Suppressor macrophage treated with lipopolysaccharide for 1 hour (primary cell): ENCODE results near the gene MYCBPAP.
"Not testable (repeated sequence)": the region's sequence is repeated elsewhere in the genome, so short reads cannot be mapped to it uniquely, and the experiment has no call there.

Experiments
- DNase-seq, 3 donors: peaks; one replicate each; pipeline ENCODE4 v3.0.0-alpha.2; 2020 to 2022

Gene MYCBPAP

DNA sequence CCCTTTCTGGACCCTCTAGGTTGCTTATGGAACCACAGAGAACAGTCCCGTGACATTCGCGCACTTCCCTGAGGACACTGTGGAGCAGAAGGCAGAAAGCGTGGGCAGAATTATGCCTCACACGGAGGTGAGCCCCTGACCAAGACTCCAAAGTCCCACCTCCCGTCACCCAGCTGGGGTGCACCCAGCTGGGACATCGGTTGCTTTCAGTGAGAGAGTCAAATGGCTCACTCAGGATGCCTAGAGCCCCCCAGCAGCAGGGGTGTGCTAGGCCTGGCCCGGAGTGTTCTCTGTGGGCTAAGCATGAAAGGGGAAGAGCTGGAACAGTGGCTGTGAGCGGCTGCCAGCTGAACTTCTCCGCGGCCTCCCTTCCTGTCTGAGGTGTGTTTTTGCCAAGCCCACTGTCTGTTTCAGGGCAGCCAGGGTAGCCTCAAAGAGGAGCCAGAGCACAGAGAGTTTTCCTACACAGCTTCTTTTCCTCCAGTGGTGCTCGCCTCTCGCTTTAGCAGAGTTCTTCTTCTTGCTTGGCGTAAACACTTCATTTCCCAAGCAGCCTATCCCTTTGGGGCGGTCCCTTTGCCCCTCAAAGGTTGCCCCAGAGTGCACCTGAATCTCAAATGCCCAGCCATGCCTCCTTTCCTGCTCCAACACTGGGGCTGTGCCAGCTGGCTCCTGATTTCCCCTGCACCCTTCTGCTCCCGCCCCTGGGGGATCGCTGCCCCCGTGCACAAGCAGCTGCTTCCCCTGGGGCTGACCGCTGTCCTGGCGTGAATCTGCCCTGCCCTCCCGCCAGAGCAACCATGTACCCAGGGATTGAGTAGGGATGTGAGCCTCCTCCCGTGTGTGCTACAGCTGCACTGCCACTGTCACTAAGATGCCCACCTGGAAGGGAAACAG lies 37.0 kb upstream of the MYCBPAP start:
- no peak for DNase-seq

DNA sequence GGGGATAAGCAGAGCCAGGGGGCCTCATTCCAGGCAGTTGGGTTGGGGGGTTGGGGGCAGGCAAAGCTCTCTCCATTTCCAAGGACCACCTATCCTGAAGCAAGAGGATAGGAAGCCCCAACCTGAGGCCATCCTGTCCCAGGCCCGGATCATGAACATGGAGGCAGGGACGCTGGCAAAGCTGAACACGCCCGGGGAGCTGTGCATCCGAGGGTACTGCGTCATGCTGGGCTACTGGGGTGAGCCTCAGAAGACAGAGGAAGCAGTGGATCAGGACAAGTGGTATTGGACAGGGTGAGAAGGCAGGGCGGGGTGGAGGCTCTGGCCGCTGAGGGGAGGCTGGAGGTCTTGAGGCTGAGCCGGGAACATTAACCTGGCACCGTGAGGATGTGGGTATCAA lies 36.0 kb upstream of the MYCBPAP start:
- no peak for DNase-seq

DNA sequence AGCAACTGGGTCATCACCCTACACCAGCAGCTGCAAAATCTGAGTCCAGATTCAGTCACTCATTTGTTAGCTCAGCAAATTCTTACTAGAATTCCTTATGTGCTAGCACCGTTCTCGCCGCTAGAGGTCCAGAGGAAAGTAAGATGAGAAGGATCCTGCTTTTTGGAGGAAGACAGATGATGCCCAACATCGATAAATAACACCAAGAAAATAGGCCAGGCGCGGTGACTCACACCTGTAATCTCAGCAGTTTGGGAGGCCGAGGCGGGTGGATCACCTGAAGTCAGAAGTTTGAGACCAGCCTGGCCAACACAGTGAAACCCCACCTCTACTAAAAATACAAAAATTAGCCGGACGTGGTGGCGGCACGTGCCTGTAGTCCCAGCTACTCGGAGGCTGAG lies 35.5 kb upstream of the MYCBPAP start:
- not testable (repeated sequence) for DNase-seq

DNA sequence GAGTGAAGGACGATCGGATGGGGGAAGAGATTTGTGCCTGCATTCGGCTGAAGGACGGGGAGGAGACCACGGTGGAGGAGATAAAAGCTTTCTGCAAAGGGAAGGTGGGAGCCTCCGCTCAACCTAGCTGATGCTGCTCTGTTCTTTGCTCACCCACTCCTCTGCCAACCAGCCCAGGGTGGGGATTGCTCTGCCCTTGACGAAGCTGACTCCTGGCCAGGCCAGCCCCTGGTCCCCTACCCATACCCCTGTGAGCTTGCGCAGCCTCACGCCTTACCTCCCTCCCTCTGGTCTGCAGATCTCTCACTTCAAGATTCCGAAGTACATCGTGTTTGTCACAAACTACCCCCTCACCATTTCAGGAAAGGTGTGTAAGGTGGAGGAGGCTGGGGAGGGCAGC lies 34.3 kb upstream of the MYCBPAP start:
- DNase-seq = no peak

DNA sequence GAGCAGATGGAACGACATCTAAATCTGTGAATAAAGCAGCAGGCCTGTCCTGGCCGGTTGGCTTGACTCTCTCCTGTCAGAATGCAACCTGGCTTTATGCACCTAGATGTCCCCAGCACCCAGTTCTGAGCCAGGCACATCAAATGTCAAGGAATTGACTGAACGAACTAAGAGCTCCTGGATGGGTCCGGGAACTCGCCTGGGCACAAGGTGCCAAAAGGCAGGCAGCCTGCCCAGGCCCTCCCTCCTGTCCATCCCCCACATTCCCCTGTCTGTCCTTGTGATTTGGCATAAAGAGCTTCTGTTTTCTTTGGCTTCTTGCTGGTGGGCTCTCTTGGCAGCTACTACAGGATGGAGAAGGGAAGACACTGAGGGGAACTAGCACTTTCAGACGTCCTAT lies 33.7 kb upstream of the MYCBPAP start:
- DNase-seq = no peak

DNA sequence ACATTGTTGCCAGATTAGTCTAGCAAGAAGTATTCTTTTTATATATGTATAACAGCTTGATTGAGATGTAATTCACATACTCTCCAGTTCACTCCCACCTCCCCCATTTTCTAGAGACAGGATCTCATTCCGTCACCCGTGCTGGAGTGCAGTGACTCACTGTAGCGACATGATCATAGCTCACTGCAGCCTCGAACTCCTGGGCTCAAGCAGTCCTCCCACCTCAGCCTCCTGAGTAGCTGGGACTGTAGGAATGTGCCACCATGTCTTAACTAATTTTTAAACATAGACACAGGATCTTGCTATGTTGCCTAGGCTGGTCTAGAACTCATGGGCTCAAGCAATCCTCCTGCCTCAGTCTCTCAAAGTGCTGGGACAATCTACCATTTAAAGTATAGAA lies 32.9 kb upstream of the MYCBPAP start:
- no peak for DNase-seq

DNA sequence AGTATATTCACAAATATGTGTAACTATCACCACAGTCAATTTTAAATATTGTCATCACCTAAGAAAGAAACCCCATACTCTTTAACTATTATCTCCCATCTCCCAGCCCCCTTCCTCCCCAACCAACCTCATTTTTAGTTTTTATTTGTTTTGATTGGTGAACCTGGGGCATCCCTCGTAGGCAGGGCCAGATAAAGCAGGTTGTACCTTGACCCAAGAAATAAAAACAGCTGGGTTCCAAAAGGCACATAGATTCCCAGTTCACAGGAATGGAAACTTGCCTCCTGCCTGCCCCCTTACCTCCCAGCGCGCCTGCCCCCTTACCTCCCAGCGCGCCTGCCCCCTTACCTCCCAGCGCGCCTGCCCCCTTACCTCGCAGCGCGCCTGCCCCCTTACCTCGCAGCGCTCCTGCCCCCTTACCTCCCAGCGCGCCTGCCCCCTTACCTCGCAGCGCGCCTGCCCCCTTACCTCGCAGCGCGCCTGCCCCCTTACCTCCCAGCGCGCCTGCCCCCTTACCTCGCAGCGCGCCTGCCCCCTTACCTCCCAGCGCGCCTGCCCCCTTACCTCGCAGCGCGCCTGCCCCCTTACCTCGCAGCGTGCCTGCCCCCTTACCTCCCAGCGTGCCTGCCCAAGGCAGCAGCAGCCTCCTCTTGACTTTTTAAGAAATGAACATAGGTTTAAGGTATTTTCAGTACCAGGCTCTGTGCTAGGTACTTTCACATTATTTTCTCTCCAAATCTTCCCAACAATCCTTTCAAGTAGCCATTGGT lies 32.3 kb upstream of the MYCBPAP start:
- not testable (repeated sequence) for DNase-seq

DNA sequence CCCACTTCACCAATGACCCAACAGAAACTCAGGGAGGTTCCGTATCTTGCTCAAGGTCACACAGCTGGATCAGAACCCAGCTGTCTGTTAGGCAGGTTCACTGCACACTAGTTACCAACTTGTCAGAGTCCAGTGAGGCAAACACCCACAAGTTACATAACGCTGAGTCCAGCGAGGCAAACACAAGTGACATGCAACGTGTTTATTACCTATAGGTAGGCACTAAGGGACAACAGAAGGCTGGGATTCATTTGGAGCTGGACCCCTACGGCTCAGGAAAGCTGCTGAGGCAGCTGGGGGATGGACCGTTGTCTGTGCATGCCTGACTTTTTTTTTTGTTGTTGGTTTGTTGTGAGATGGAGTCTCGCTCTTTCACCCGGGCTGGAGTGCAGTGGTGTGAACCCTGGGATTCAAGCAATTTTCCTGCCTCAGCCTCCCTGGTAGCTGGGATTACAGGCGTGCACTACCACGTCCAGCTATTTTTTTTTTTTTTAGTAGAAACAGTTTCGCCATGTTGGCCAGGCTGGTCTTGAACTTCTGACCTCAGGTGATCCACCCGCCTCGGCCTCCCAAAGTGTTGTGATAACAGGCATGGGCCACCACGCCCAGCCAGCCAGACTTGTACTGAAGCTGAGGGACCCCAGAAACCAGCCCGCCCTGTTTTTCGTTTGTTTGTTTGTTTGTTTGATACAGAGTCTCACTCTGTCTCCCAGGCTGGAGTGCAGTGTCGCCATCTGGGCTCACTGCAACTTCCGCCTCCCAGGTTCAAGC lies 31.5 kb upstream of the MYCBPAP start:
- no peak for DNase-seq

DNA sequence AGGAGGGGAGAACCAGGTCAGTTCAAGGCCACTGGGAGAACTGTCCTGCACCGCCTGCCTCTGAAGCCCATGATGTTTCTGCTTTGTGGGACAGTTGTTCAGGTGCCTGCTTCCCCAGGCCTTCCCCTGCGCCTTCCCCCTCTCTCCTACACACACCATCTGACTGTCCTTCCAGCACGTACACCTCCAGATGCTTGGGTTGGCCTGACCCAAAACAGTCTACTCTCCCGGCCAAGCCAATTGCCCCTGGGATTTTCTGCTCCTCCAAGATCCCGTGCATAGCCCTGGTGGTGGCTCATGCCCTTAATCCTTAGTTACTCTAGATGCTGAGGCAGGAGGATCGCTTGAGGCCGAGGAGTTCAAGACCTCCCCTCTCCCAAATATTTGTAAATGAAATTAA lies 30.3 kb upstream of the MYCBPAP start:
- no peak for DNase-seq

DNA sequence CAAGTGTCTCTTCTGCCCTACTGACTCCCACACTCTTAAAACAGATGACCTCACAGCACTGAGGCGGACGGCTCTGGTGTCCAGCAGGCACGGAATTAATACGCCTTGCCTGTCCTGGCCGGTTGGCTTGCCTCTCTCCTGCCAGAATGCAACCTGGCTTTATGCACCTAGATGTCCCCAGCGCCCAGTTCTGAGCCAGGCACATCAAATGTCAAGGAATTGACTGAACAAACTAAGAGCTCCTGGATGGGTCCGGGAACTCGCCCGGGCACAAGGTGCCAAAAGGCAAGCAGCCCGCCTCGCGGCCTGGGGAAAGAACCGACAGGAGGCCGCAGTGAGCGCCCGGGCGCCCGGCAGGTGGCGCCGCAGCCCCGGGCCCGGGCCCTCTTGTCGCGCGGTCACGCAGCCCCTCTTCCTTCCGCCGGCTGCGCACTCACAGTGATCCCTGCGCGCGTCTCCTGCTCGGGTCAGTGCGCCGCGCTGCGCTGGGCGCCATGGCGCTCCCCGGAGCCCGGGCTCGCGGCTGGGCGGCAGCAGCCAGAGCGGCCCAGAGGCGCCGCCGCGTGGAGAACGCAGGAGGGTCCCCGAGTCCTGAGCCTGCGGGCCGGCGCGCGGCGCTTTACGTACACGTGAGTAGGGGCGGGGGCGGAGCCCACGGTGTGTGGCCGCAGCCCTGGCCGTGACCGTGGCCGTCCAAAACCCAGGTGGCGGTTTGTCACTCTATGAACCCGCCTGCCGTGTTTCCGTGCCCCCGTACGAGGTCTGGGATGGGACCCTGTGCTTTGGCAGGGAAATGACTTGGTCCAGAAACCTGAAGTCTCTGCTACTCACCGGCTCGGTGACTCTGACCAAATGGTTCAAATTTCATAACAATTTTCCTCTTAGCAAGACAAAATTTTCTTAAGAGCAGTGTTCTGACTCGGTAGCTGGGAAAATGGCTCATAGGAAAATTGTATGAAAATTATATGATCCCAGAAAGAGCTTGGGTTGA lies 29.6 kb upstream of the MYCBPAP start, which contains the start of gene RSAD1:
Gene RSAD1, plus strand, starts transcription at position 470 of the 991 bp plus-strand sequence. Its CDS starts 25 bp downstream, at position 495.
- peak; percentile 90 to 95 (median 93) for DNase-seq

DNA sequence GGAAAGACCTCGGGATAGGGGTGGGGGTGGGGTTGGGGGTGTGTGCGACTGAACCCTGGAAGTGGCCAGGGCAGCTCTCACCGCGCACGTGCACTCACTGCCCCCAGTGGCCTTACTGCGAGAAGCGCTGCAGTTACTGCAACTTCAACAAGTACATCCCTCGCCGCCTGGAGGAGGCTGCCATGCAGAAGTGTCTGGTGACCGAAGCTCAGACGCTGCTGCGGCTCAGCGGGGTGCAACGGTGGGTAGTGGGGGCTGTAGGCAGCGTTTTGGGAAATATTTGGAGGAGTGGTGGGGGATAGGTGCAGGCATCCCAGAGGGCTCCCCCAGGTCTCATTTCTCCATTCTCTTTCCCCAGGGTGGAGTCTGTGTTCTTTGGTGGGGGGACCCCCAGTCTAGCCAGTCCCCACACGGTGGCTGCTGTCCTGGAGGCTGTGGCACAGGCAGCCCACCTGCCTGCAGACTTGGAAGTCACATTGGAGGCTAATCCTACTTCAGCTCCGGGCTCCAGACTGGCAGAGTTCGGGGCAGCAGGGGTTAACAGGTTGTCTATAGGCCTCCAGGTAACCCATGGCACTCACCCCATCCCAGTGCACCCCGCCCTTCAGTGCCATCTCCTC lies 28.6 kb upstream of the MYCBPAP start:
- DNase-seq = peak; percentile 84 to 86 (median 86)

DNA sequence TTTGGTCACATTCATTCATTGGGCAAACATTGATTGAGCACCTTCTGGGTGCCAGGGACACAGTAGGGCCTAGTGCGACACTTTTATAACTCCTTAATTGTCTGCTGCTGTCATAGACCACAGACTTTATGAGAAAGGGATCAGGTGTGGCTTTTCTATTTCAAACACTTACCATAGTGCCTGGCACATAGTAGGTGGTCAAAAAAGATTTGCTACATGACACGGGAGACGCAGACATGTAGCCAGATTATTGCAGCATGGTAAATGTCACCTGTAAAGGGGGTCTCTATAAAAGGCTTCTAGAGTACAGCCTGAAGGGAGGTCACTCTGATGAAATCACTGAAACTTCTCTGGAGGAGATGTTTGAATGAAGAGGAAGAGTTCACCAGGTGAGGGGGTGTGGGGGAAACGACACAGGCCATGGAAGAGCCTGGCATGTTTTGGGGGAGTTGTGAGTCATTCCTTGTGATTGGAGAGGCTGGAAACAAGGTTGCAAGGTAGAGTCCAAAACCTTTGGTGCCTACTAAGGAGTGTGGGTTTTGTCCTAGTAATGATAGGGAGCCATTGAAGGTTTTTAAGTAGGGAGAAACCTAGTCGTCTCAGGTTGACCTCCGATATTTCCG lies 28.0 kb upstream of the MYCBPAP start:
- no peak for DNase-seq

DNA sequence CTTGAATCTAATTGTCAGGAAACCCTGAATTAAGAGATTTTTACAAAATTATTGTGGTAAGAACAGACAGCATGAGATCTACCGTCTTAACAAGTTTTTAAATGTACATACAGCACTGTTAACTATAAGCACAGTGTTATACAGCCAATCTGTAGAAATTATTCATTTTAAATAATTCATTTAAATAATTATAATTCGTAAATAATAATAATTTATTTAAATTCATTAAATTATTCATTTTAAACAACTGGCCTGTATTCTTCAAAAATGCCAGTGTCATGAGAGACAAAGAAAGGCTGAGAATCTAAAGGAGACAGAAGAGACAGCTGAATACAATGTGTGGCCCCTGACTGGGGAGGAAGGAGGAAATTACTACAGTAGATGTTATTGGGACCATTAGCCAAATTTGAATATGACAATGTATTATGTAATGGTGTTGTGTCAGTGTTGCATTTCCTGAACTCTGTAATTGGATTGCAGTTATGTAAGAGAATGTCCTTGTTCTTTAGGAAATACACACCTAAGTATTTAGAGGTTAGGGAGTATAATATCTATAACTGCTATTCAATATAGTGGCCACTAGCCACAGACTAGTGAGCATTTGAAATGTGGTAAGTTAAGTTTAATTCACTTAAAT lies 27.3 kb upstream of the MYCBPAP start:
- DNase-seq = peak; percentile 38 to 66 (median 54)

DNA sequence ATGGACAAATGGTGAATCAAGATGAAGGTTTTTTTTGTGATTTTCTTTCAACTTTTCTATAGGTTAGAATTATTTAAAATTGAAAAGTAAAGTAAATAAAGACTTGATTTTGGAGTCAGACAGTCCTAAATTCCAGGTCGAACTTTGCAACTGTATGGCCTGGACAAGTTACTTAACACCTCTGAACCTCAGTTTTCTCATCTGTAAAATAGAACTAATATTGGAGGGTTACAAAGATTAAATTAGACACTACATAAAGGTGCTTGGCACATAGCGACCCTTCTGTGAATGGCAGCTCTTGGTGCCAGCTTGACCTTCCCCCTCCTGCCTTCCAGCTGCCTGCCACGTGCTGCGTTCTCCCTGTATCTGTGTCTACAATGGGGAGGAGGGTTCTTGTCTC lies 26.6 kb upstream of the MYCBPAP start:
- no peak for DNase-seq

DNA sequence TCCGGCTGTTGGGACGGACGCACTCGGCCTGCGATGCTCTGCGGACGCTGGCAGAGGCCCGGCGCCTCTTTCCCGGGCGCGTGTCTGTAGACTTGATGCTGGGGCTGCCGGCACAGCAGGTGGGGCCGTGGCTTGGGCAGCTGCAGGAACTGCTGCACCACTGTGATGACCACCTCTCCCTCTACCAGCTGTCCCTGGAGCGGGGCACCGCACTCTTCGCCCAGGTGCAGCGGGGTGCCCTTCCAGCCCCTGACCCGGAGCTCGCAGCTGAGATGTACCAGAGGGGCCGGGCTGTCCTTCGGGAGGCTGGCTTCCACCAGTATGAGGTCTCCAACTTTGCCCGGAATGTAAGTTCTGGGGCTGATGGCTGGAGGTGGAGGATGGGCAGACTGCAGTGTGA lies 26.1 kb upstream of the MYCBPAP start:
- DNase-seq = no peak

DNA sequence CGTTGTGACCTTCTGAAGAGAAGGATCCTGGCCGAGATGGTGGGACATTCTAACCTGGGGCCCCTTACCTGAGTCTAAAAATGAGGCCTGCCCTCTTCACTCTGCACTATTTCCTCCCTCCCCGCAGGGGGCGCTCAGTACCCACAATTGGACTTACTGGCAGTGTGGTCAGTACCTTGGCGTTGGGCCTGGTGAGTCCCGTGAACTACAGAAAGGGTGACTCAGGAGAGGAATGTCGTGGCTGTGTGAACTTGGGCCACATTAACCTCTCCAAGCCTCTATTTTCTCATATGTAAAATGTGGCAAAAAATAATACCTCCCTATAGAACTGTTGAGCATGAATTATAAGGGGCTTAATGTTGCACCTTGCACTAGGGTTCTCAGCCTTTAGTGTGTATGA lies 25.7 kb upstream of the MYCBPAP start:
- peak; percentile 93 to 95 (median 94) for DNase-seq

DNA sequence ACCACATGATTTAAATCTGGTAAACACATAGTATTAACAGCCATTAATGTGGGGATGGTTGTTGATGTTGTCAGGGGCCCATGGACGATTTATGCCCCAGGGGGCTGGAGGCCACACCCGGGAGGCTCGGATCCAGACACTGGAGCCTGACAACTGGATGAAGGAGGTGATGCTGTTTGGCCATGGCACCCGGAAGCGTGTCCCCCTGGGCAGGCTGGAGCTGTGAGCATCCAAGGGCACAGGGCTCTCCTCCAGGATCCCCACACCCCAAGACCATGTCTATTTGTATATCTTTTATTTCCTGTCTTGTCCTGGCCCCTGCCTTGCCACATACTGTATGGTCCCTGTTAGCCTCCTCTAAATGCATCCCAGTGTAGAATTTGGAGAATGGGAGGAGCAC lies 25.0 kb upstream of the MYCBPAP start:
- no peak for DNase-seq

DNA sequence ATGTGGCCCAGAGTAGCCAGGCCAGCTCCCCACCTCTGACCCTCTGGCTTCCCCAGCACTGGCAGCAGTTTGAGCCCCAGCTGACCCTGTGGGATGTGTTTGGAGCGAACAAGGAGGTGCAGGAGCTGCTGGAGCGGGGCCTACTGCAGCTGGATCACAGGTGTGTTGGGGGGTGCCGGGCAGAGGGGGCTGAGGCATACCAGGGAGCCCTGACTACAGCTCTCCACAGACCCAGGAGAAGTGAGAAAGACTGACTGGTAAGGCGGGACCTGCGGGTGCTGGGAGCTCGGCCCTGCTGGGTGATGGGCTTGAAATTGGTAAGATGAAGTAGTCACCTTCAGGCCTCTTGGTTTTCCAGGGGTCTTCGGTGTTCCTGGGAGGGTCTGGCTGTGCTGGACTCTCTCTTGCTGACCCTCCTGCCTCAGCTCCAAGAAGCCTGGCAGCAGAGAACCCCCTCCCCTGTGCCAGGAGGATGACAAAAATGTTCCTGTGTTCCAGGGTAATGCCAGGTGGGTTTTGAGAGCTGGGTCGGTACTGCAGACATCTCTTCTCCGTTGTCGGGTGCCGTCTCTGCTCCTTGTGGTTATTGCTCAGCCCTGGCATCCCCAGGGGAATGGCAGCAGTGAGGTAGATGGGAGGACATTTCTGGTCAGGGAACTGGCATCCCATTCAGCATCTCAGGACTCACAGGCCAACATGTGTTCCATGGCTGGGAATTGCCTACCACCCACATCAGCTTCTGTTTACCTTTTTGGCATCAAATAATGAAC lies 23.7 kb upstream of the MYCBPAP start:
- DNase-seq = no peak
